Stimulated activated CD4-positive, alpha-beta T cell treated with anti-CD3 and anti-CD28 coated beads, Interleukin-15, amount 100 ng/mL, for 24 hours (primary cell): ENCODE measurements around the gene BEX4.
"Not testable (repeated sequence)": the region's sequence is repeated elsewhere in the genome, so short reads cannot be mapped to it uniquely, and the experiment has no call there.

ENCODE experiments used
- DNase-seq: peaks from one replicate; pipeline ENCODE4 v3.0.0-alpha.2; 2020

Gene BEX4, protein sequence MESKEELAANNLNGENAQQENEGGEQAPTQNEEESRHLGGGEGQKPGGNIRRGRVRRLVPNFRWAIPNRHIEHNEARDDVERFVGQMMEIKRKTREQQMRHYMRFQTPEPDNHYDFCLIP

DNA sequence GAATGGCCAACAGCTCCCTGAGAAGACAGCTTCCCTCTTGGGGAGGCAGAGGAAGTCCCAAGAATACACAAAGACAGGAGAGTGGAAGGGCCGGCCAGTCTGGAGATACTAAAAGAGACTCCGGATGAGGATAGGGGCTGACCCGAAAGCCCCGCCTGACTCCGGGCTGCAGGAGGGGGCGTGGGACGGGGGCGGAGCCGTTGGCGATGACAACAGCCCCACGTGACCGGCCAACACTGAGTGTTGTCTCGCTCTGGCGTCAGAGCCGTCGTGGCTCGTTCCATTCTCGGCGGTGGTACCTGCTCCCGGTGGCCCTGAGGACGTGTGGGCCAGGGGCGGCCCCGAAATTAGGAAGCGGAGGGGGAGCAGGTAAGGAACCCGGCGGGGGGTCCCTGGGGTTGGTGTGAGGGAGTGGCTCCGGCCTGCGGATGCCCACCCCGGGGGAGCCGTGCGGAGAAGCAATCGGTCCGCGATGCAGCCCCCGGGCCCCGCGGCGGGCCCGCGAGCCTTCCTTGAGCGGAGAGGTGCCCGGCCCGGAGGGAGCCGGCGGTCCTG, at the start of gene BEX4:
Gene BEX4, plus strand, starts transcription at position 239 of the 555 bp plus-strand sequence. CDS start 1,046 bp downstream, outside the sequence.
- peak; percentile 87 for DNase-seq

DNA sequence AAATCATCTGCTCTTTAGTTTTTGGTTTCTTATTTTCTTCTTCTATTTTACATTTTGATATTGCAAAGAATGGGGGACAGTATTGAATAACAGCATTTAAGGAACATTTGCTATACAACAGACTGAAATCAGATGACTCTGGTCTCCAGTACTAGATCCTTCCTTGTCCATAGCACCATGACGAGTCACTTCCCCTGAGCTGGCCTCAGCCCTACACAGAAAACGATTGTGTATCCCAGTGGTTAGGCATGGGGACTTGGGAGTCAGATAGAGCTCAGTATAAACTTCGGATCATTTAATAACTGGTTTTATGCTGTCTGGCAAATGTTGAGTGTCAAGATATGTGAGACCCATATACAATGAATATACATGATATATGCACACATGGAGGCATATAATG, 44.7 kb upstream of the BEX4 start:
- no peak for DNase-seq

DNA sequence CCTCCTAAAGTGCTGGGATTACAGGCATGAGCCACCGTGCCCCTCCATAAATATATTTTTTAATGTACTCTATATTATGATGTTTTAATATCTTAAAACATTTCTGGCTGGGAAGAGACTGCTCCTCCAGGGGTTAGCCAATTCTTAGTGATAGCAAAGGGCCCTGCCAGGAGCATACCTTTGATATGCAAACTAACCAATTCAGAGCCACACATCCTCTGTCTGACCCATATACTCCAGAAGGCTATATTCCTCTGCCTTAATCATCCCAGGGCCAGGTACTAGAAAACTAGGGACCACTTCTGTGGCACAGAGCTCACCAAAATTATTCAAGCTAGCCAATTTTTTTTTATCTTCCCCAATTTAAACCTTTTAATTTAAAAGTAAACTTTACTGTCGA, 43.6 kb upstream of the BEX4 start:
- no peak for DNase-seq

DNA sequence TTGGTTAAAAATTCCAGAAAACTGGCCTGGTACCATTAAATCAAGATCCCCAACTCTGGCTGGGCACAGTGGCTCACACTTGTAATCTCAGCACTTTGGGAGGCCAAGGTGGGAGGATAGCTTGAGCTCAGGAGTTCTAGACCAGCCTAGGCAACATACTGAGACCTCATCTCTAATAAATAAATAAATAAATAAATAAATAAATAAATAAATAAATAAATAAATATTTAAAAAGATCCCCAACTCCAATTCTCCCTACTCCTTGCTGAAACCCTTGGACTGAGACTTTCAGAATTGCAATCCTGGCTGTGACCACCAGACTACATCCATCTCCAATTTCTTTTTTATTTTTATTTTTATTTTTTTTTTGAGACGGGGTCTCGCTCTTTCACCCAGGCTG, 39.7 kb upstream of the BEX4 start:
- DNase-seq = not testable (repeated sequence)

DNA sequence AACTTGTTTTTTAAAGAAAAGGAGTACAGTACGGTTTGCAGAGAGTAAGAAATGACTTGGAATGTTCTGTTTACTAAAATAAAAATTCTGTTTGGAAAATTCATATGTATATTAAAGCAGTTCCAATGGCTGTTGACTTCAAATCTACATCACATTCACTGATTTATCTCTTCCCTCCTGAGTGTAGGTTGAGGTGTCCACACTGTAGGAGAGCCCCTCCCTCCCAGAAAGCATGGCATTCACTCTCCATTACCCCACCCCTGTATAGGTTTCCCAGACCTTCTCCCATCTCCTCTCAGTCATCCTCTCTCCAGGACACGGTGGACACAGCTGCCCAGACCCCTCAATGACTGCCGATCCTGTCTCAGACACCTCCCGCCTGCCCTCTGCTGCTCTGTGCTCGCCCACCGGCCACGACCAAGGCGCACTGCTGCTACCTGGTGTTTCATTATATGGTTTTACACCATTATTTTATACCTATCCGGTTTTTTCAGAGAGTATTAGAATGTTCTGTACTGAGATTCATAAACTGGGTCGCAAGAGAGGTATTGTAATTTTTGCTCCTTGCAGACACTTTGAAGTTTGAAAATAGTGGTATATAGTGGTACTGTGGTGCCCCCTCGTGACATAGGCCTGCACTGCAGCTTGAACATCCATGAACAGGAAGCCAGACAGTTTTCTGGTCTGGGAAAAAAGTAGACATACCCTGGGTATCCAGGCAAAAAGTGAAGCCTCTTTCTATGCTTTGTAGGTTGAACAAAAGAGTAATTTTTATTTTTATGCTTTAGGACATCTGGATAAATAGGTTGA, 38.8 kb upstream of the BEX4 start:
- peak; percentile 66 for DNase-seq

DNA sequence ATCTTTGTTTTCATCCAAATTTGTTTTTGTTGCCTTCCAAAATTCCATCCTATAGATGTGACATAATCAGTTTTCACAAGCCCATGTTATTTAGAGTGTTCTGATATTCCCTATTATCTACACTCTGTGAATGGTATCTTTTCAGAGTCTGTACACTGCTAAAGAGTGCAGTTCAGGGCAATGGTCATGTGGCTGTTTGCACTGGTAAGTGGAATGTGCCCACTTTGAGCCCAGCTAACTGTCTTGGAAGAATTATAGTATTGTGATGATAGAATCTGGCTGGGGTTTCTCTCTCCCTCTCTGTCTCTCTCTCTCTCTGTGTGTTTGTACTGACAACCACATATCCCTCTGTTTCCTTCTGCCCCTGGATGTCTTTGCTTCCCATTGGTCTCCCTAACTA, 37.4 kb upstream of the BEX4 start:
- DNase-seq = no peak

DNA sequence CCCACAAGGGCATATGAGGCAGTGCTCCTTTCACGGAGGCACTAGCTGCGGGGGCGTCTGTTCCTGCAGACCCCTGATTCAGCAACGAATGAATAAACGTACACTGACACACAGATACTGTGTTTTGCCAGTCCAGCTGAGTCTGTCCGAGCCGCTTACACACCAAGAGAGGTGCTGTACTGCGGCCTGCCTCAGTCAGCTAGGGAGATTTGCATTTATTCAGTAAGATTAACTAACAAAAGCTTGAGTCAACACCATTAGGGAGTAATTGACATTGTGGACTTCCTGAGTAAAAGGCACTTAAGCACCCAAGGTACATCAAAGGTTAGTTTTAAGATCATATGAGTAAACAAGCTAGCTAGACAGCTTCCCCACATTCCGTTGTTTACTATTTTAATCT, 31.0 kb upstream of the BEX4 start:
- DNase-seq = no peak

DNA sequence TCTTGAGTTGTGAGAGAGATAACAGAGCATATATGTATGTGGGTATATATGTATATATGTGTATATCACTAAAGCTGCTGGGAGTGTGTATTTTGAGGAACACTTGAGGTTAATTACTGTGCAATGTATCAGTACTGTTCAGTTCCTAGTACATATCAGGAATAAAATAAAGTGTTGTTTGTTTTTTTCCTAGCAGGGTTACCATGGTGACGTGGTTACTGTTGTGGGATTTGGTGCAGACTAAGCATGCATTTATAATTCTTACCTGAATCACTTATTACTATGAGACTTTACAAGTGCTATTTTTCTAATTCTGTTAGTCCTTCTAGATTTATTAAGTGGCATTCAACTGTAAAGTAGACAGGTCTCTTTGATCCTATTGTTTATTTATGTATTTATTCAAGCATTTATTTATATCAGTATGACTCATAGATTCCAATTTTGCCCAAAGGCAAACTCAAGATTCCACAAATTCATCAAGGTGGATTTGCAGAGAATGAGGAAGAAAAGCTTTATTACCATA, 26.9 kb upstream of the BEX4 start:
- no peak for DNase-seq

DNA sequence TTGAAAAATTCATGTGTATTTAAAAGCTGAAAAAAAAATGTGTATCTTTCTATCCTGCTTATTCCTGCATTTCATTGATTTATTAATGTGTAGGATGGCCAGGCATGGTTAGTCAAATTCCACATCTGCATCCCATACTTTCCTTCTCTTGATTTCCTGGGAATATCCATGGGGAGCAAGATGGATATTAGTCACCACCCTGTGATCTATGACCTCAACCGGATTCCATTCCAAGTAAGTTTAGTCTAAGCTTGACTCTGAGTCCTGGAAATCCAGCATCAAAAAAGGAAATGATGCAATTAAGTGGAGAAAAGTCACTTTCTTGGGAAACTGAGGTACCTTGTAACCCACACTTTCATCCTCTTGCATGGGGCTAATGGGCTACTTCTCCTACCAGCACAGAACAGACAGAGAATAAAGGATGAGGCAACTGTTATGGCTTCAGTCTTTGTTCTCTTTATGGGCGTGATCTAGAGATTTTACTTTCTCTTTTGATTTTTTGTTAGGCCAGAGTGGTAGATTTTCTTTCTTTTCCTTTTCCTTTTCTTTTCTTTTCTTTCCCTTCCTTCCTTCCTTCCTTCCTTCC, 17.1 kb upstream of the BEX4 start:
- DNase-seq = no peak

DNA sequence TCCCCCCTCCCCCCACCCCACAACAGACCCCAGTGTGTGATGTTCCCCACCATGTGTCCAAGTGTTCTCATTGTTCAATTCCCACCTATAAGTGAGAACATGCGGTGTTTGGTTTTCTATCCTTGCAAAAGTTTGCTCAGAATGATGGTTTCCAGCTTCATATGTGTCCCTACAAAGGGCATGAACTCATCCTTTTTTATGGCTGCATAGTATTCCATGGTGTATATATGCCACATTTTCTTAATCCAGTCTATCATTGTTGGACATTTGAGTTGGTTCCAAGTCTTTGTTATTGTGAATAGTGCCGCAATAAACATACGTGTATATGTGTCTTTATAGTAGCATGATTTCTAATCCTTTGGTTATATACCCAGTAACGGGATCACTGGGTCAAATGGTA, 16.2 kb upstream of the BEX4 start:
- DNase-seq = not testable (repeated sequence)

DNA sequence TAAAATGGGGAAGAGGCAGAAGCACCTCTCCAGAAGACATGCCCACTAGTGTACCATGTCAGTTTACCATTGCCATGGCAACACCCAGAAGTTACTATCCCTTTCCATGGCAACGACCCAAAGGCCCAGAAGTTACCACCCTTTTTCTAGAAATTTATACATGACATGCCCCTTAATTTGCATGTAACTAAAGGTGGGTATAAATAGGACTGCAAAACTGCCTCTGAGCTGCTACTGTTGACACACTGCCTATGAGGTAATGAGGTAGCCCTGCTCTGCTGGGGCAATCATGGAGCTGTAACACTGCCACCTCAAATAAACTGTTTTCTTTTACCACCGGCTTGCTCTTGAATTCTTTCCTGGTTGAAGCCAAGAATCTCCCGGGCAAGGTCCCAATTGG, 13.9 kb upstream of the BEX4 start:
- DNase-seq = no peak

DNA sequence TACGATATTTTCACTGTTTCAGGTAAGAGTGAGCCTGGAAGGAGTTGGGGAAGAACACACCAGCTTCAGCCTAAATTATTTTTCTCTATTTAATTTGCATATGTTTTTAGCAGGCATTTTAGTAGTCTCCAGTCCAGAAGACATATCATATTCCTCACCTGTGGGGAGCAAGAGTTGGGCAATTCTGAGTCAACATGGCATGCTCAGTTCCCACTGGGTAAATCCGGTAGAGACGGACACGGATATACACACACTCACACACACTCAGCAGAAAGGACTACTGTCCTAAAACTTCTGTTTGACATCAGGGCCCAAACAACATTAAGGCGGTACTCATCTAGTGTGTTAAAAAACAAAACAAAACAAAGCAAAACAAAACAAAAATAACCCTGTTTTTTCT, 4.9 kb upstream of the BEX4 start:
- DNase-seq = no peak

DNA sequence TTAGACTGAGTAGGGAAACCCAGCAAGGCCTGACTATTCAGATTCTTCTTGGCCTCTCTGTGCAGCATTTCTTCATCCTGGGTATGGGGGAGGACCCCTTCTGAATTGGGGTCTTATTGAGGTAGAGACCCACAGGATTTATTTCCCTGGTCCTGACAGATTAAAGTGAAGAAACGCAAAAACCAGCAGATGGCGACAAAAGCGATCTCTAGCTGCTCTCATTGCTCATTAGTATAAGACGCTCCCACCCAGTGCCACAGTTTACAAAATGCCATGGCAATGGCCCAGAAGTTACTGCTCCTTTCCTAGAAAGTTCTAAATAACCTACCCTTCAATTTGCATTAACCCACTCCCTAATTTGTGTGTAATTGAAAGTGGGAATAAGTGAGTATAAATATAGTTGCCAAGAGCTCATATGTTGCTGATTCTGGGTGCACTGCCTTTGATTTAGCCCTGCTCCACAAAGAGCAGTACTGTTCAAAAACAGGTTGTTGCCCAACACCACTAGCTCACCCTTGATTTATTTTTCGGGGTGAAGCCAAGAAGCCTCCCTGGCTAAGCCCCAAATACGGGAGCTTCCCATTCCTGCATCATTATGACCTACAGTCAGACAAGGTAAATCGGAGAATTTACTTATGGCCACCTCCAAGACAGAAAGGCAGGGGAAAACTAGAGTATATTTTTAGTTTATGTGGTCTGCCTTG, 3.7 kb upstream of the BEX4 start:
- peak; percentile 34 for DNase-seq

DNA sequence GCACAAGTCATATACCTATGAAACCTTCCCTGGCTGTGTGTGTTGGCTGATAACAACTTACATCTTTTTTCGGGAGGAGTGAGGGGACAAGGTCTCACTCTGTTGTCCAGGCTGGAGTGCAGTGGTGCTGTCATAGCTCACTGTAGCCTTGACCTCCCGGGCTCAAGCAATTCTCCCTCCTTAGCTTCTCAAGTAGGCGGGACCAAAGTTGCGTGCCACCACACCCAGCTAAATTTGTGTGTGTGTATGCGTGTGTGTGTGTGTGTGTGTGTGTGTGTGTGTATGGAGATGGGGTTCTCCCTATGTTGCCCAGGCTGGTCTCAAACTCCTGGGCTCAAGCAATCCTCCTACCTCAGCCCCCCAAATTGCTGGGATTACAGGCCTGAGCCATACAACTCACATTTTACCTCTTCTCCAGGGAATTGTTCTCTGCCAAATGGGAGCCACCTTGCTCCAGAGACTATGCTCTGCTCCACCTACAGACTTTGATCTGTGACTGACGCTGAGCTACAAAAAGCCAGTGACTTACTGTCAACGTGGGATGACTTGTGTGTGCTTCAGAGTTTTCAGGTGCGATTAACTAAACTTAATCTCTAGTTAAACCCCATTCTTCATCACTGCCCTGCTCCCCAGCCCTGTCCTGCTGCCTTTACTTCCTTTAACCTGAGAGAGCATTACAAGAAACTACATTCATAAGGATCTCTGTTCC, 2.0 kb upstream of the BEX4 start:
- no peak for DNase-seq

DNA sequence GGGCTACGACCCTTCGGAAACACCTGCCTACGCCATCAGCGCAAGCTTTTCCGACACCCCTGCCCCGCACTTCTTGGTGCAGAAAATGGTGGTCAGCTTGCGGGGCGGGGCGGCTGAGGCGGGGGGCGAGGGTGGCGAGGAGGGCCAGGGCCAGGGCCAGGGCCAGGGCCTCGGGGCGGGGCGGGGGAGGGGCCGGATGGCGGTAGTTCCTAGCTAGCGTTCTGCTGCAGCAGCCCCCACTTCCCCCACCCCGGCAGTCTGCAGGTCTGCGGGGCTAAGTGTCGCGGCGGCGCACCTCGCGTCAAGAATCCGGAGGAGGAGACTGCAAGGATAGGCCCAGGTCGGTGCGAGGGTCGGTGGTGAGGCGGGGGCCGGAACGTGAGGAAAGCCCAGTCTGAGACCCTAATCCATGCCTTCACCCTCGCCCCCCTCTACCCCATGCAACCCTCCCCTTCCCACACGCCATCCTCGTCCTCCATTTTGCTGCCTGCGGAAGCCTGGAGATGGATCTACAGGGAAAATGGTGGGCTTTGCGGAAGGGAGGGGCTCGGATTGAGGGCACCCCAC, 600 bp downstream of the BEX4 start:
- peak; percentile 33 for DNase-seq

DNA sequence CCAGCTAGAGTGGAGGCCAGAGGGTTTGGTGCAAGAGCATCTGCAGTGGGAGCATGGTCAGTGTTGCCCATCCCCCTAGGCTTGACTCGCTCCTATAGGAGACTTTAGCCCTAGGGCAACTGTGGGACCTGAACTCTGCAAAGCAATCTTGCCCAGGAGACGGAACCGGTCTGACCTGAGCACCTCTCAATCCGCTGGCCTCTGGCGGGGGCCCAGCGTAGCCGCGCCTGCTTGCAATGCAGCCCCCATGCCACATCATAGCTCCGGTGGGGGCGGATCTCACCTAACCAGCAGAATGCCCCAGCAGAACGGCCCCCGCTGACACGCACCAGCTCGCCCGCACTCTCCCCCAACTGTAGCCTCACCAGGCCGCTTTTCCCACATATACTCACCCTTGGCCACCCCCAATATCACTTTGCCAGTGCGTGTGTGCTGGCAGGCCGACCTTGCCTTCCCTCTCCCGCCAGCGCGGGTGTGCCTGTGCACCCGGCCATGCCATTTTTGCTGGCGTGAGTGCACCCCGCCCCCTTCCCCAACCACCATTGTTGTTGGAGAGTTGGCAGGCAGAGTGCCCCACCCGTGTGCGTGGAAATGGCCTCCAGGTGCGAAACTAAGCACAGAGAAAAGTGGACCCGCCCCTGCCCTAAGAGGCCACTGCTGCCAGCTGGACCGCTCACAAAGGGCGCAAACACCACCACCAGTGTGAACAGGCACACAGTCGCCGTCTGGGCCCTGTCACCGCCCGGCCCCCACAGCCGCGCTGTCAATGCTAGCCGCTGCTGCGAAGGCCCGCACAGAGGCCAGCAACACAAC, 5.8 kb downstream of the BEX4 start:
- DNase-seq = no peak

DNA sequence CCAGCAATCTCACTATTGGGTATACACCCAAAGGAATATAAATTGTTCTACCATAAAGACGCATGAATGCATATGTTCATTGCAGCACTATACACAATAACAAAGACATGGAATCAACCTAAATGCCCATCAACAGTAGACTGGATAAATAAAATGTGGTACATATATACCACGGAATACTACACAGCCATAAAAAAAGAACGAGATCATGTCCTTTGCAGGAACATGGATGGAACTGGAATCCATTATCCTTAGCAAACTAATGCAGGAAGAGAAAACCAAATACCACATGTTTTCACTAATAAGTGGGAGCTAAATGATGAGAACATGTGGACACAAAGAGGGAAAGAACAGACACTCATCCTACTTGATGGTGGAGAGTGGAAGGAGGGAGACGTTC, 11.0 kb downstream of the BEX4 start:
- DNase-seq = not testable (repeated sequence)

DNA sequence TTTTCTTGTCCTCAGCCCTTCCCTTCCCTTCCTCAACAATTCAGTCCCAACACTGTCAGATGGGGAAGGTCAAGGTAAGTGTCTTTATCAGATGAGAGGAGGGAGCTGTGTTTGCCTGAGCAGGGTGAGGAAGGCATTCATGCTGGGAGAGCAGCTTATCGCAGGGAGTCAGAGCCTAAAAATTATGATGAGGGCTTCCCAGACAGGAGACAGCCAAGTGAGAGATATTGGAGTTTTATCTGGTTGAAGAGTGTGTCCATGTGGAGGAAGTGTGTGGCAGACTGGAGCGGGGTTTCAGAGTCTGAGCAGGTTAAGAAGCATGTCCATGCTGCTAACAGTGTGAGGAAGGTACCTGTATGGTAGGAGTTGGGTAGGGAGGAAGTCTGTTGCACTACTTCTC, 18.4 kb downstream of the BEX4 start:
- no peak for DNase-seq

DNA sequence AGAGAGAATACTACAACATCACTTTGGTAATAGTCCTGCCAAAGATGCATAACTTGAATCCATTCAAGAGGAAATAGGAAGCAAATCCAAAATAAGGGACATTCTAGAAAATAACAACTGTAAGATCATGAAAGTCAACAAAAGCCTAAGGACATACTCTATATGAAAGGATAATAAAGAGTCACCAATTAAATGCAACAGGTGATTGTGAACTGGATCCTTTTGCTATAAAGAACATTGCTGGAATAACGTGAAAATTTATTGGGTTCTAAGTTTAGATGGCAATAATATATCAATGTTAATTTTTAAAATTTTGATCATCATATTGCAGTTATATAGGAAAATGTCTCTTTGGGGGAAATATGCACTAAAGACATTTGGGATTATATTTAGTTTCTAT, 20.0 kb downstream of the BEX4 start:
- no peak for DNase-seq

DNA sequence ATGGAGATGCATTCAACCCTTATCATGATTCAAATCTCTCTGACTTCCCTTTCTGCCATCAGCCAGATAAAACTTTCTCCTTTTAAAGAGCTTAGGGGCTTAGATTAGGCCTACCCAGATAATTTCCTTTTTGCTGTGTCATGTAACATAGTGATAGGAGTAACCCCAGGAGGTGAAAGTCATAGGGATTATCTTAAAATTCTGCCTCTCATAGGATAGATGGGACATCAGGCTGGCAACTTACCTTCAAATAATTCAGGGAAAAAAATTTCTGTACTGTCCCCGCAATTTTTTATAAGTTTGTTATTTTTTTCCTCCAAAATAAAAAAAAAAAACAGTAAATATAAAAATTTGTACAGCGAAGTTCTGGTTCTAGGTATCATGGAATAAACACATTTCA, 20.7 kb downstream of the BEX4 start:
- not testable (repeated sequence) for DNase-seq

DNA sequence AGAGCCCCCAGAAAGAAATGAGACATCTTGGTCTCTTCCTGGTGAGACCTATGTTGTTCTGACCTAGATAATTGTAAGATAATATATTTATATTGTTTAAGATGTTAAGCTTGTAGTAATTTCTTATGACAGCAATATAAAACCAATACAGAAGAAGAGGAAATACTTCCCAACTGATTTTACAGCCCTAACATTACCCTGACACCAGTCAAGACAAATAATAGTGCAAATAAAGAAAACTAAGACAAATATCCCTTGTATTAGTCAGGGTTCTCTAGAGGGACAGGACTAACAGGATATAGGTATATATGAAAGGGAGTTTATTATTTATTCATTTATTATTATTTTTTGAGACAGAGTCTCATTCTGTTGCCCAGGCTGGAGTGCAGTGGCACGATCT, 21.4 kb downstream of the BEX4 start:
- DNase-seq = no peak
